HG02885 (cell line): ENCODE data around the gene C6.
"Not testable (repeated sequence)": the region's sequence is repeated elsewhere in the genome, so short reads cannot be mapped to it uniquely, and the experiment has no call there.

Experiments
- ATAC-seq: cut with Tn5 transposase; IDR thresholded peaks from one replicate; pipeline ENCODE4 v1.9.1; 2021; ENCODE audit warnings: mild to moderate bottlenecking; ENCODE audit not compliant: unreplicated experiment, poor library complexity

C6 gene

DNA sequence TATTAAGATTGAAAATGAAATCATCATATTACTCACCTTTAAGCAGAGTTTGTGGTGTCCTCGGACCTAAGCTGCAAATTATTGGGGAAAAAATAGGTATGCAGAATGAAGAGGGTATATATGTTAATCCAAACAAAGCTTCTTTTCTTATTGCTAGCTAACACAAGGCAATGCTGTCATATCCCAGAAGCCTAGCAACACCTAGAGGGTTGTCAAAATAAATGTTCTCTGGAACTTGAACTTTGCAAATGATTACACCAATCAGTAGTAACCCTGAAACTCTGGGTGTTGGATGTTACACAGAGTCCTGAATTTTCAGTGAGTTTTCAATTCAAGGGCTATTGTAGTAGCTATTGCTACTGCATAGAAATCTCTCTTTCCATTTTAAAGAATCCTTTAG lies at the start of gene C6:
C6 (minus strand) TSS at position 193 of the 400 bp plus-strand sequence. CDS start 10,302 bp downstream, outside the sequence.
- ATAC-seq: no peak

DNA sequence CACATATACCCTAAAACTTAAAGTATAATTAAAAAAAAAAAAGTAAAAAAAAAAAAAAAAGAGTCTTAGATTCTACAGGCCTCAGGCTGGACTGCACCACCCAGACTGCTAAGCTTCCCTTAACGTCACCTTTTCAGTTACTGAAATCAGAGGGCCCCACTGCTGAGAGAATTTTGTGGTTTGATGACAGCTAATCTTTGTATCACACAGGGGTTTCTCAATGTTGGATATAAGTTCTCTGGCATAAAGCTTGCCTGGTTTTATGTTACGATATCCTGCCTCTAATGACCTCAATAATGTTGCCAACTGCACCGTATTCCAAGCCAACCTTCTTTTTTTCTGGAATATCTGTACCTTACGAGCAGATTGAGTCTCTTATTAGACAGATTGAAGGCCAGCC lies 43.1 kb upstream of the C6 start:
- no peak for ATAC-seq

DNA sequence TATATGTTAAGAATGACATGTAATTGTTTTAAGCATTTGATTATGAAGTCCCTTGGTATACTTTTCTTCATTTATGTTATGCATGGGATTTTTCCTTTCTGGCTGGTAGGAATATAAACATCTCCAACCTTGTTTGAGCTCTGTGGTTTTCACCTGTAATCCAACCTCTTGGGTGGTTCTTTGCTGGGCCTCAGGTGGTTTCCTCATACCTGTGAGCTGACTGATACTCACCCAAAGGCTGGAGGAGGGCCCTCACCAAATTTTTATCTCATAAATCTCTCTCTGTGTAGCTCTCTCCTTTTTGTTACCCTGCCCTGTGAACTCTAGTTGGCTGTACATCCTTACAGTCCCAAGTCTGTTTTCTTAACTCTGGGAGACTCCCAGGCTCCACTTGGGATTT lies 39.8 kb upstream of the C6 start:
- ATAC-seq: no peak

DNA sequence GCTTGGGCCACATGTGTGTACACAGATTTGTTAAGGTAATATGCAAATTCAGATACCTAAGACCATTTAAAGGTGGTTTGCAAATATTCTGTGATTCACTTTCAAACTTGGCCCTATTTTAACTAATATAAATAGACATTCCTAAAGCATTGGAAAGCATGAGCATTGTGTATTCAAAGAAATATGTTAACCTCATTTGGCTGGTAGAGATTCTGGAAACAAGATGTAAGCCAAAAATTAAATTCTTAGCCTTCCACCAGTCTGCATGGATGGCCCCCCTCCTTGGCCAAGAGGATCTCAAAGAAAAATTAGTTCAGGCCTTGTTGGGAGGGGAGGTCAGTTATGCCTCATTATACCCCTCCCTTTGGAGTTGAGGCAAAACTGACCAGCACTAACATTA lies 38.7 kb upstream of the C6 start:
- no peak for ATAC-seq

DNA sequence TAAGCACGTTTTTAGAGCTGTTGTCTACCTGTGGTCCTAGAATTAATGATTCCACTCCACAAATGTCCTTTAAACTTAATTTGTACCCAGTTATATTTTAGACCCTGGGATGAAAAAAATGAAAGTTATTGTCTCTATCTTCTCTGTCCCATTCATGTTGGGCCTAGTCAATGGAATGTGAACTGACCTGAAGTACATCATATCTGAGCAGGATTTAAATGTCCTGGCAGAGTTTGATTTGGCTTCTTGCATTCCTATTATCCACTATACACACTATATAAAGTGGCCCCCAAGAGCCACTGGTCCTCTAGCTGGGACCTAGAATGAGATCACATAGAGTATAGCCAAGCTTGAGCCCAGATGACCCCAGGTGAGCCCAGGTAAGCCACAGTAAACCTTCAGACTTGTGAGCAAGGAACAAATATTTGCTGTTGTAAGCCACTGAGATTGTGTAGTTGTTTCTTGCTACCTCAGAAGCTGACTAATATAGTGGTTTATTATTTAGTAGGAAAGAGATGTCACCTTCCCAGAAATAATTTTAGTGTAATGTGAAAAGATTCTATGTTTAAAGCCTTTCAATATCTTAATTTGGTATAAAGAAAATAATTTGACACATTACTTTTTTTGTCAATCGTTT lies 37.1 kb upstream of the C6 start:
- no peak for ATAC-seq

DNA sequence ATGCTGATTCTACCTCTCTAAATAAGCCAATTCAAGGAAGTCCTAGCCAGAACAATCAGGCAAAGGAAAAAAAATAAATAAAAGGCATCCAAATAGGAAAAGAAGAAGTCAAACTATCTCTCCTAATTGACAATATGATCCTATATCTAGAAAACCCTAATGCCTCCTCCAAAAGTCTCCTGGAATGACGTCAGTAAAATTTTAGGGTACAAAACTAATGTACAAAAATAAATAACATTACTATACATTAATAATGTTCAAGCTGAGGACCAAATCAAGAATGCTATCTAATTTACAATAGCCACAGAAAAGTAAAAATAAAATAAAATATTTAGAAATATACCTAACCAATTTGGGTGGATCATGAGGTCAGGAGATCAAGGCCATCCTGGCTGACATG lies 33.8 kb upstream of the C6 start:
- ATAC-seq: no peak

DNA sequence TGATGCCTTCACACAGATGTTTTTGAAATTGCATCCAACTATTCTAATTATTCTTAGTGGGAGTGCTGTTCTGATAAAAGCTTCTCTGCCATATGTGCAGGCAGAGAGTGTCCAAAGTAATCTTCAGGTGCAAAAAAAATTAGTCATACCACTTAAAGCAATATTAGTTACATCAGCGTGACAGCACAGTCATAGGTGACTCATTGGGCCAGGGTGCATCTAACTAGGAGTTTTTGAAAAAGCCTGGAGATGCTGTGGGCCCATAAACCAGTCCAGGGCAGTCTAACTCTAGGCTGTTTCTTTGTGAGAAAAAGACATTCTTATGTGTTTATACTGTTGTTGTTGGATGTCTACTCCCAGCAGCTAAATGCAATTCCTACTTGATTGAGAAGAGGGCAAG lies 33.0 kb upstream of the C6 start:
- no peak for ATAC-seq

DNA sequence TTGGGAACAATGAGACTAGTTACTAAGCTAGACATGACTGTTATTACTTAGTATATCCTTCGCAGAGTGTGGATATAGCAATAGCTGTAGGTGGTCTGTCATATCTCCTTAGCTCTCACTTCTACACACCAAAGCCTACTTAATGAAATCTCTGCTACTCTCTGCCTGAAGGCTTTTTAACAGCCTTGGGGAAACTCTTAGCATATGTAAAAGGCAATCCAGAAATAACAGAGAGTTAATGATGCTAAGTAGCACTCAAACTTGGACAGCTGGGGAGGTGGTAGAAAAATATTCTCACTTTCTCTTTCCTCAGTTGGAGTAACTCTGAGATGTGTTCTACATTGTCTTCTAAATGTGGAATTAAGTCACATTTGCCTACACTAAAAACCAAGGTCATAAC lies 30.2 kb upstream of the C6 start:
- no peak for ATAC-seq

DNA sequence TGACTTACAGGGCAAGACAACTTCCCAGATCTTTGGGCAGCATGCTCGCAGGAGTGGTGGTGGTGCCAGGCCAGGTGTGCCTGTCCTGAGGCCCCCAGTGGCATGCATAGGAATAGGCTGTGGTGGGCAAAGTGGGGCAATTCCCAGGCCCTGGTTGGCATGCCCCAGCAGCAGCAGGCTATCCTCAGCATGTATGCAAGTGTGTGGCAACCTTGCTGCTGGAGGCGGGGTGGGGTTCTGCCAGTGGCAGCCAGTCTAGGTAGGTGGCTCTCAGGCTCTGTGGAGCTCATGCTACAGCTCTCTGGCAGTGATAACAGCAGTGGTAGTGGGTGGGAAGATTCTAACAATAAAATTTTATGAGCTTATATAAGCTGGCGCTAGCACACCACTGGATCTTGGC lies 27.7 kb upstream of the C6 start:
- ATAC-seq: no peak

DNA sequence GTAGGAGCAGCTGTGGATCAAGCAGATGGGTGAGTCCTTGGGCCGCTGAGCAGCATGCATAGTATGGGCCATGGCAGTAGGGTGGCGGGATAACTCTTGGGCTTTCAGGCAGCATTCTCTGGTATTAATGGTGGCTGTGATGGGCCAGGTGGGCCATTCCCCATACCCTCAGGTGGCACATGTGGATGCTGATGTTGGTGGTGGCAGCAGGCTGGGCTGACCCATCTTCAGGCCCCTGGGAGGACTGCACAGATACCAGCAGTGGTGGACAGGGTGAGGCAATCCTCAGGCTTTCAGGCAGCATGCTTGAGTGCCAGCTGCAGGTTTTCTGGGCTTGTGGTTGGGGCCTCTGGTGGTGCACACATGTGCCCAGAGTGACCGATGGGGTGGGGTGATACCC lies 27.1 kb upstream of the C6 start:
- no peak for ATAC-seq

DNA sequence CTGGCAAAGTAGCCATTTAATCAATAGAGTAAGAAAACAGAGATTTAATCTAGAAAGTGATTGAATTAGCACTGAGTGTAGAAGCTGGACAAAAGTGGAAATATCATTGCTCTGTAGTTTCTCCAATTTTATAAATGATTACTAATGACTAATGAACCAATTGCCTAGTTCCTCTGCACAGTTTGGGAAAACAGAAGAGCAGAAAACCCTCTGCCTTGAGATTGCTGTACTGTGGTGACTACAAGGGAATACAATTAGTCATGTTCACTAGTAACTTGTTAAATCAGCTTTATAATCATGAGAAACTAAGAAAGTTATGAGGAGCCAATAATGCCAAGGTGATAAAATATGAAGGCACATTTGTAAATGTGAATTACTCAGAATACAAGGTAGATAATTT lies 21.1 kb upstream of the C6 start:
- no peak for ATAC-seq

DNA sequence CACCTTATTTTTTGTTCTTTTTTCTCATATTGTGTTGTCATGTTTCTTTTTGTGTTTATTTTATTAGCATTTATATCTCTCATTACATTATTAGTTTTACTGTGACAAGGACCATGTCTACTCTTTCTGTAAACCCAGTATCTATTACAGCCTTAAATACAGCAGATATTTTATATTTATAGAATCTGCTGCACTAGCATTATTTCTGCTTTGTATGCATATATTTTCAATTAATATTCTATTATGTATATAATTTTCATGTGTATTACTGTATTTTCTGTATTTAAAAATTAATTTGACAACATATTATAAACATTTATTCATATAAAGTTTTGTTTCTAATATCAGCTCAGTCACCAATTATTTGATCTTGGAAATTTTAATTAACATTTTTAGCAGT lies 19.5 kb upstream of the C6 start:
- ATAC-seq: no peak

DNA sequence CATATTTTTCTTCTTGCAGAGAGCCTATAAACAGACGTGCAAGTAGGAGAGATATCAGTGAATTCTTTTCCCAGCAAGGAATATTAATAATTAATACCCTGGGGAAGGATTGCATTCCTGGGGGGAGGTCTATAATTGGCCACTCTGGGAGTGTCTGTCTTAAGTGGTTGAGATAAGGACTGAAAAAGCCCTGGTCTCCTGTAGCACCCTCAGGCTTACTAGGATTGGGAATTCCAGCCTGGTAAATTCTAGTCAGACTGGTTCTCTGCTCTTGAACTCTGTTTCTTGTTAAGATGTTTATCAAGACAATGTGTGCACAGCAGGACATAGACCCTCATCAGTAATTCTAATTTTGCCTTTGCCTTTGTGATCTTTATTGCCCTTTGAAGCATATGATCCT lies 16.9 kb upstream of the C6 start:
- ATAC-seq: not testable (repeated sequence)

DNA sequence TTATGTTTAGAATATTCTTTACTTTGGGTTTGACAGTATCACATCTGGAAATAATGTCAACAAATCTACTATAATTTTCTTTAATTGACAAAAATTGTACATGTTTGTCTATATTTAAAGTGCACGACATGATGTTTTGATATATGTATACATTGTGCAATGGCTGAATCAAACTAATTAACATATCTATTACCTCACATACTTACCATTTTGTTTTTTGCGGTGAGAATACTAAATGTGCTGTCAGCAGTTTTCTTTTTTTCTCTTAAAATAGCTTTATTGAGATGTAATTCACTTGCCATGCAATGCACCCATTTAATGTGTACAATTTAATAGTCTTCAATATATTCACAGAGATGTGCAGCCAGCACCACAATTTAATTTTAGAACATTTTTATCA lies 10.6 kb upstream of the C6 start:
- no peak for ATAC-seq

DNA sequence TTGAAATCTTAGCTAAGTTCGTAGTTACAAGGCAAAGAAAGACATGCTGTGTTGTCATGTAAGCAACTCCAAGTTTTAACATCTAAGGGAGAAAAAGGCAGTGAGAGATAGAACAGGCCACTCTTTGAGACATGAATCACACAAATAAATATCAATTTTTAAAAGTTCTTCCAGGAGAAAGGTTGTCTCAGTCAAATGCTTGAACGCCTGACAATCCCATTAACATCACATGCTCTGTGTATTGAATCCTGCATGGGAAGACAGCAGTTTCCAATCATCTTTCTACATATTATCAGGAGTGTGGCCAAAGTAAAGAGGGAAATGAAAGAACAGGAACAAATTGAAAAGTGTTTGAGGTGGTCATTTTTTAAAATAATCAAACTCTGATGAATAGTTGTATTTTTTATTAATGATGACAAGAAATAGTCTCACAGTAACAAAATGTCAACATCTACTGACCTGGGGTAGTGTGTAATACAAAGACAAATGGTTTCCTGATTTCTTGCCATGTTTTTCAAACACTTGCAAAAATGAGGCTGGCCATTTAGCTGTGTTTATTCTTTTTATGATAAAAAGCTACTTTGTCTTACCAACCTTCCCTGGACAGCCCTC lies 6.4 kb upstream of the C6 start:
- no peak for ATAC-seq

DNA sequence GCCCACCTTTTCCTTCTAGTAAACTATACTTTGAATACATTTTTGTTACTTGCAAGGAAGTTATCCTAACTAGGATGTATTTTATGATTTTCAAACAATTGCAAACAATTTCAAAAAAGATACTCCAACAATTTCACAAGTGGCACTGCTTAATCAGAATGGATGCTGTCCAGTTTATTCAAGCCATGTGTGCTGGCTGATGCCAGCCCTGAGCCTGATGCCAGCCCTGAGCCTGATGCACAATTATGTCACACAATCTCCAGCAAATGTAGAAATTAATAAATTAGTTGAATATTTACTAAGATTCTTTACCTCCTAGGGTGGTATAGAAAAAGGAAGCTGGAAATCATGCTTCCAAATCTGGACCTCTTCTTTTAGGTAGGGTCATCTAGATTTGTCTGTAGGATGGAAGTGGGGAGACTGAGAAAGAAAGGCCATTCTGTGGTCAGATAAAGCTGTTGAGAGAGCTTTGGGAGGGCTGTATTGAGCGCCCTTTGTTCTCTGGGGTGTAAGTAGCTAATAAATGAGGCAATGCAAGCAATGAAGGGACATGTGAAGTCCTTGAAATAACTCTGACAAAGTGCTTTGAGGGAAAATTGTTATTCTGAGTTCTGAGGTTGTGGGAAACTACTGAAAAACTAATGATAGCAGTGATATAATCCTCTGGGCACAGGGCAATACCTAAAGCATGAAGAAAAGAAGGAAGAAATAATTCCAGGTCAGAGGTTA lies 5.8 kb upstream of the C6 start:
- ATAC-seq: no peak

DNA sequence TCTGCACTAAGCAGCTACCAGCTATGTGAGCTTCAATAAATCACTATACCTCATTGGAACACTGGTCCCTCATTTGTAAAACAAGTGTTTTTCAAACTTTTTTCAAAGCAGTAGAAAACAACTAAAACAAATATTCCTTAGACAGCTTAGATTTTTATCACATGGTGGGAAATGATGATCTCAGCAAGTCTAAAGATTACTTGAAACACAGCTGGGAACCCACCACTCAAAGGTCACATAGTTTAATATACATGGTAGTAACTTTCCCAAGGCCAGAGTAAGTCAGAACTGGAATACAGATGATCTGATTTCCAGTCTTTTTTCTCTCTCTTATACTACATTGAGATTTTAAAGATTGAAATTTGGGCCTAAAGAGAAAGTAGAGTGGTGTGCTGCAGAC lies 850 bp upstream of the C6 start:
- ATAC-seq: no peak

DNA sequence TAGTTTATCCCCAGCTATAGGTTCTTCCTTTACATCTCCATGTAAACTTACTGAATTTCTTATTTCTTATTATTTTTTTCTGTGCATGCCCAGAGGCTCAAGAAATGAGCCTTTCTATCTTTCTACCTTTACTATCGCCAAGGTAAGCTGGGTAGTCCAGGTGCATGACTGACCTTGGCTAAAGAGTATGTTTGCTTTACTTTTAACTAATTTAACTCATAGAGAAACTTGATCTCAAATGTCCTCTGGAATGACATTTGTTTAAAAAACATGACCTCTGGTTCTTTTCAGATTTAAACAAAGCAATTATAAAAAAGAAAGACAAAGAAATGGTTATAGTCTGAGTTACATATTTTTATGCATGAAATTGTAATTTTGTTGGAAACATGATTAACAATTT lies 397 bp downstream of the C6 start:
- ATAC-seq: no peak

DNA sequence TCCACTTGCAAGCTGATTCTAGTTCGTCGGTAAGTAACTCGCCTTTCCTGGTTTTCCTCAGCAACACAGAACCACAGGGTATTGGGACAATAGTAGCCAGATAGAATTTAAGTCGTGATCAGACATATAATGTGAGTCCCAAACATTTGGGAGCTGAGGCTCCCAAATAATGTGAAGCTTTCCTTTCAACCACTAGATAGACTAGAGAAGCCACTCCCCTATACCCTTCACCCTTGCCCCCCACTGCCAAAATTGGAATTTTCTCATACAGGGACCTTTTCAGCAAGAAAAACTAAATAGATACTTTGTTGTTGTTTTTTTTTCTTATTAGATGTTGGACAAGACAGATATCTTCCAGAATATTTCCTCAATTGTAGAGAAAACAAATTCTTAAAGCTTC lies 1.9 kb downstream of the C6 start:
- no peak for ATAC-seq

DNA sequence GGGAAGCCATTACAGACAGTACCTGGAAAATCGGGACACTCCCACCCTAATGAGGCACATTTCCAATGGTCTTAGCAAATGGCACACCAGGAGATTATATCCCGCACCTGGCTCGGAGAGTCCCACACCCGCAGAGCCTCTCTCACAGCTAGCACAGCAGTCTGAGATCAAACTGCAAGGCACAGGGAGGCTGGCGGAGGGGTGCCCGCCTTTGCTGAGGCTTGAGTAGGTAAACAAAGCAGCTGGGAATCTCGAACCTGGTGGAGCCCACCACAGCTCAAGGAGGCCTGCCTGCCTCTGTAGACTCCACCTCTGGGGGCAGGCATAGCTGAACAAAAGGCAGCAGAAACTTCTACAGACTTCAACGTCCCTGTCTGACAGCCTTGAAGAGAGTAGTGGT lies 7.9 kb downstream of the C6 start:
- not testable (repeated sequence) for ATAC-seq

DNA sequence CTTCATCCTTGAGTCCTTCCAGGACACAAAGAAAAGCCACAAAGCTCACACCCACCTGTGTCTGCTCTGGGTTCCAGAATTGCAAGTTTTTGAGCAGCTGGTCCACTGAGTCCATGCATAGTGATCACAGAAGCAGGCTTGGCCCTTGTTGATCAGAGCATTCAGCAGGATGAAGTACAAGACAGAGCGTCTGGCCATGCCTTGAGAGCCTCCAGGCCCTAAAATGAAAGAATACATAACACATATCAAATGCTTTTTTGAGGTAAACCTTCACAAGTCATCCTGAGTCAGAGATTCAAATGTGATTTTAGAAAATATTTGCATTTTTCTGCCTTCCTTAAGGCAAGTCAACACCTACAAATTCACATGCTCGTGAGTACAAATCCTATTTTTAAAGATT lies 10.3 kb downstream of the C6 start:
- no peak for ATAC-seq
